RWPE2 (cell line): ENCODE results near the gene TENM4.
"Not testable (repeated sequence)": the region's sequence is repeated elsewhere in the genome, so short reads cannot be mapped to it uniquely, and the experiment has no call there.

ENCODE experiments used
- ATAC-seq: fragments of 200-7000 bp; cut with Tn5 transposase; 3 replicates; pipeline ENCODE4 v1.9.1; 2021; ENCODE audit warnings: low read depth
- DNase-seq: peaks from one replicate; pipeline ENCODE4 v3.0.0-alpha.2; 2020; ENCODE audit warnings: low spot score
- H3K27ac ChIP-seq: fragments of 450-650 bp; 2 replicates; pipeline ENCODE4 v1.5.1; 2017; ENCODE audit warnings: mild to moderate bottlenecking; ENCODE audit not compliant: poor library complexity, severe bottlenecking
- H3K27me3 ChIP-seq: fragments of 250-450 bp; sonication (Bioruptor Pico); 2 replicates; pipeline ENCODE4 v1.5.1; 2021; ENCODE audit warnings: mild to moderate bottlenecking, moderate library complexity; ENCODE audit not compliant: insufficient read depth, poor library complexity, severe bottlenecking
- H3K36me3 ChIP-seq: fragments of 250-450 bp; sonication (Bioruptor Pico); 2 replicates; pipeline ENCODE4 v1.5.1; 2020; ENCODE audit warnings: low read depth, mild to moderate bottlenecking, moderate library complexity
- H3K4me1 ChIP-seq: fragments of 250-450 bp; sonication (Bioruptor Pico); 2 replicates; pipeline ENCODE4 v1.5.1; 2021; ENCODE audit warnings: mild to moderate bottlenecking, moderate library complexity; ENCODE audit not compliant: insufficient read depth, poor library complexity, severe bottlenecking
- H3K4me3 ChIP-seq: fragments of 250-450 bp; sonication (Bioruptor Pico); 2 replicates; pipeline ENCODE4 v1.5.1; 2021; ENCODE audit warnings: mild to moderate bottlenecking, moderate library complexity; ENCODE audit not compliant: severe bottlenecking
- H3K9me3 ChIP-seq: fragments of 250-450 bp; sonication (Bioruptor Pico); 2 replicates; pipeline ENCODE4 v1.5.1; 2021; ENCODE audit warnings: mild to moderate bottlenecking, moderate library complexity; ENCODE audit not compliant: severe bottlenecking
- TF ChIP-seq, protein P1 (sequence below): fragments of 450-650 bp; IDR thresholded peaks from one replicate; pipeline ENCODE4 v1.5.1; 2017; ENCODE audit warnings: mild to moderate bottlenecking, moderate library complexity; ENCODE audit not compliant: poor library complexity, severe bottlenecking

The TENM4 gene

DNA sequence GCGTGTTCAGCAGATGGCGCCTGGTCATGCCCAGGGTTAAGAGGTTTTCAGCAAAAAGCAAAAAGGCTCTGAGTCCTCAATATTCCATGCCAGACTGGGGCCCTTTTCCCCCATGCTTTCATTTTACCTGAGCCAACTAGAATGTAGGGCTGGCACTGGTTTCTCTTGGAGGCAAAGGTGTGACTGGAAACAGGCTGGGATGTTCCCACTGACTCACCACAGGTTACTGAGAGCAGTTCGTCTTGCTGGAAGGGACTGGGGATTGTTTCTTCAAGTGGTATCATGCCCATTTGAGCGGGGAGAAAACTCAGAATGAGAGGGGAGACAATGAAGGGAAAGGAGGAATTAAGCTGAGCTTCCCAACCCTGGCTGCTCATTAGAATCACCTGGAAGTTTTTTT is 243.9 kb downstream of the TENM4 start:
- no peak overlapping the region for H3K4me3 ChIP-seq
- ATAC-seq (peak; percentile 76), DNase-seq (no peak)
- TF ChIP-seq, protein P1, sequence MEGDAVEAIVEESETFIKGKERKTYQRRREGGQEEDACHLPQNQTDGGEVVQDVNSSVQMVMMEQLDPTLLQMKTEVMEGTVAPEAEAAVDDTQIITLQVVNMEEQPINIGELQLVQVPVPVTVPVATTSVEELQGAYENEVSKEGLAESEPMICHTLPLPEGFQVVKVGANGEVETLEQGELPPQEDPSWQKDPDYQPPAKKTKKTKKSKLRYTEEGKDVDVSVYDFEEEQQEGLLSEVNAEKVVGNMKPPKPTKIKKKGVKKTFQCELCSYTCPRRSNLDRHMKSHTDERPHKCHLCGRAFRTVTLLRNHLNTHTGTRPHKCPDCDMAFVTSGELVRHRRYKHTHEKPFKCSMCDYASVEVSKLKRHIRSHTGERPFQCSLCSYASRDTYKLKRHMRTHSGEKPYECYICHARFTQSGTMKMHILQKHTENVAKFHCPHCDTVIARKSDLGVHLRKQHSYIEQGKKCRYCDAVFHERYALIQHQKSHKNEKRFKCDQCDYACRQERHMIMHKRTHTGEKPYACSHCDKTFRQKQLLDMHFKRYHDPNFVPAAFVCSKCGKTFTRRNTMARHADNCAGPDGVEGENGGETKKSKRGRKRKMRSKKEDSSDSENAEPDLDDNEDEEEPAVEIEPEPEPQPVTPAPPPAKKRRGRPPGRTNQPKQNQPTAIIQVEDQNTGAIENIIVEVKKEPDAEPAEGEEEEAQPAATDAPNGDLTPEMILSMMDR, result no peak
- H3K9me3 ChIP-seq, result no peaks in the 10 kb centered on the region
- no peaks in the 10 kb centered on the region for H3K4me1 ChIP-seq
- no peaks in the 10 kb centered on the region for H3K27me3 ChIP-seq
- H3K36me3 ChIP-seq, result no peaks in the 10 kb centered on the region
- no peak overlapping the region for H3K27ac ChIP-seq

DNA sequence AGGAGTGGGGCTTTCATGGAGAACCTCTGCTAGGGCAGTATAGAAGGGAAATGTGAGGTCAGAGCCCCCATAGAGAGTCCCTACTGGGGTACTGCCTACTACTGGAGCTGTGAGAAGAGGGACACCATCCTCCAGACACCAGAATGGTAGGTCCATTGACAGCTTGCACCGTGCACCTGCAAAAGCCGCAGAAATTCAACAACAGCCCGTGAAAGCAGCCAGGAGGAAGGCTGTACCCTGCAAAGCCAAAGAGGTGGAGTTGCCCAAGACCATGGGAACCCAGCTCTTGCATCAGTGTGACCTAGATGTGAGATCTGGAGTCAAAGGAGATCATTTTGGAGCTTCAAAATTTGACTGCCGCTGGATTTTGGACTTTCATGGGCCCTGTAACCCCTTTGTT is 245.6 kb downstream of the TENM4 start:
- DNase-seq, result no peak
- Histone ChIP-seq H3K9me3 (no peaks in the 10 kb centered on the region), H3K36me3 (no peaks in the 10 kb centered on the region), H3K4me3 (no peak overlapping the region), H3K27me3 (no peaks in the 10 kb centered on the region), H3K4me1 (no peaks in the 10 kb centered on the region), H3K27ac (no peak overlapping the region)
- no peak for ATAC-seq
- TF ChIP-seq, protein P1, result no peak

DNA sequence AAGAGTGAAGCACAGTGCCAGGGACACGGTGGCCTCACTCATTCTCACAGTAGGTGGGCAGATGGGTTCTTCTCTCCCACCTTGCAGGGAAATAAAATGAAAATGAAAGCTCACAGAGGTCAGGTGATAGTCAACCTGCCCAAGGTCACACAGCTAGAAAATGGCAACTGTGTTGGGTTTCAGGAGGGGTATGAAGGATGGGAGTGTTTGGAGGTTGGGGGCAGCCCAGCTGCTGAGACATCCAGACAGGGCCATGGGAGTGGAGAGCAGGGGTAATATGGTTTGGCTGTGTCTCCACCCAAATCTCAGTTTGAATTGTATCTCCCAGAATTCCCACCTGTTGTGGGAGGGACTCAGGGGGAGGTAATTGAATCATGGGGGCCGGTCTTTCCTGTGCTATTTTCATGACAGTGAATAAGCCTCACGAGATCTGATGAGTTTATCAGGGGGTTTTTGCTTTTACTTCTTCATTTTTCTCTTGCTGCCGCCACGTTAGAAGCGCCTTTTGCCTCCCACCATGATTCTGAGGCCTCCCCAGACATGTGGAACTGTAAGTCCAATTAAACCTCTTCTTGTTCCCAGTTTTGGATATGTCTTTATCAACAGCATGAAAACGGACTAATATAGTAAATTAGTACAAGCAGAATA is 247.0 kb downstream of the TENM4 start:
- H3K4me1 ChIP-seq, result no peaks in the 10 kb centered on the region
- TF ChIP-seq, protein P1, result no peak
- H3K27ac ChIP-seq, result no peak overlapping the region
- H3K9me3 ChIP-seq, result no peaks in the 10 kb centered on the region
- no peaks in the 10 kb centered on the region for H3K27me3 ChIP-seq
- ATAC-seq (no peak), DNase-seq (no peak)
- no peak overlapping the region for H3K4me3 ChIP-seq
- H3K36me3 ChIP-seq, result no peaks in the 10 kb centered on the region

DNA sequence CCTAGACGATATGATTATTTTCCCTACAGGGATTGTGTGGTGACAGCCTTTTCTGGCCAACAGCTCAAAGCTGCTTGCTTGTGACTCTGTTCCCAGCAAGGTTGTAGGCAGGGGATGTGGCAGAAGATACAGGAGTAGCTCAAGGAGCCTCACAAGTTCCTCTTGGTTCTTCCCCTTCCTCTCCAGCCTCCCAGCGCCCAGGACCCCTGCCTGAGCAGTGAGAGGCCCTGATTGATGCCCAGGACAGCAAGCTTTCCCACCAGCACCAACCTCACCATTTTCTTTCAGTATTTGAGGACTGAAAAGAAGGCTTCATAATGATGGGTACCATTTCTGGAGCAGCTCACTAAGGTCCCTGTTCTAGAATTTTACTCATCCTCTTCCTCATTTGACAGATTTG is 248.0 kb downstream of the TENM4 start:
- no peaks in the 10 kb centered on the region for H3K9me3 ChIP-seq
- H3K4me3 ChIP-seq, result no peak overlapping the region
- no peak overlapping the region for H3K27ac ChIP-seq
- ATAC-seq (no peak), DNase-seq (no peak)
- H3K36me3 ChIP-seq, result no peaks in the 10 kb centered on the region
- TF ChIP-seq, protein P1, result no peak
- no peaks in the 10 kb centered on the region for H3K4me1 ChIP-seq
- no peaks in the 10 kb centered on the region for H3K27me3 ChIP-seq

DNA sequence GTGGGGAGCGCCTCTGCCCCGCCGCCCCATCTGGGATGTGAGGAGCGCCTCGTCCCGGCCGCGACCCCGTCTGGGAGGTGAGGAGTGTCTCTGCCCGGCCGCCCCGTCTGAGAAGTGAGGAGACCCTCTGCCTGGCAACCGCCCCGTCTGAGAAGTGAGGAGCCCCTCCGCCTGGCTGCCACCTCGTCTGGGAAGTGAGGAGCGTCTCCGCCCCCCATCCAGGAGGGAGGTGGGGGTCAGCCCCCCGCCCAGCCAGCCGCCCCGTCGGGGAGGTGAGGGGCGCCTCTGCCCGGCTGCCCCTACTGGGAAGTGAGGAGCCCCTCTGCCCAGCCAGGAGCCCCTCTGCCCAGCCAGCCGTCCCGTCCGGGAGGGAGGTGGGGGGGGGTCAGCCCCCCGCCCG is 249.1 kb downstream of the TENM4 start:
- H3K27ac ChIP-seq, H3K36me3 ChIP-seq, H3K27me3 ChIP-seq, H3K9me3 ChIP-seq, H3K4me1 ChIP-seq, DNase-seq, H3K4me3 ChIP-seq, ATAC-seq: not testable (repeated sequence)

DNA sequence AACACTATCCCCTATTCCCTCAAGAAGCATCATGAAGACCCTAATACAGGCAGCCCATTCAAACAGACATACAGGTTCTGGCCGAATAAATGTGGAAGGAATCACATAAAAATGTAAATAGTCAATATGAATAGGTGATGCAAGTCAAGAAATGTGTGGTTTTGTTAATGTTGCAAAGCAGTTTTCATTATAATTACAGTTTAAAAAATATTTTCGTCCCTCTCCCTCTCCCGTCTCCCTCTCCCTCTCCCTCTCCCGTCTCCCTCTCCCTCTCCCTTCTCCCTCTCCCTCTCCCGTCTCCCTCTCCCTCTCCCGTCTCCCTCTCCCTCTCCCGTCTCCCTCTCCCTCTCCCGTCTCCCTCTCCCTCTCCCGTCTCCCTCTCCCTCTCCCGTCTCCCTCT is 250.3 kb downstream of the TENM4 start:
- not testable (repeated sequence) for ATAC-seq, DNase-seq, H3K27ac ChIP-seq, H3K36me3 ChIP-seq, H3K9me3 ChIP-seq, H3K27me3 ChIP-seq, H3K4me3 ChIP-seq, H3K4me1 ChIP-seq
